Stimulated activated CD4-positive, alpha-beta T cell treated with anti-CD3 and anti-CD28 coated beads, TNF-alpha, amount 100 ng/mL, for 1 hour (primary cell): ENCODE results near the gene ASCL3.
"Not testable (repeated sequence)": the region's sequence is repeated elsewhere in the genome, so short reads cannot be mapped to it uniquely, and the experiment has no call there.

Experiments used
- DNase-seq, 3 donors: peaks; one replicate each; pipeline ENCODE4 v3.0.0-alpha.2; 2020; ENCODE audit warnings: low read depth in 3 of 3, low spot score in 1 of 3

Gene ASCL3

GRCh38 chr11:8948886-8949285, 6.1 kb upstream of the ASCL3 start:
- no peak for DNase-seq

- no peak for DNase-seq
These were observed 4.6 kb upstream of the ASCL3 start for GRCh38 chr11:8947230-8947943.

- no peak for DNase-seq
These were observed 1.3 kb downstream of the ASCL3 start for GRCh38 chr11:8941341-8942103.

- no peak for DNase-seq
These were observed 5.2 kb downstream of the ASCL3 start for GRCh38 chr11:8937659-8938058.

- no peak for DNase-seq
These were observed 5.7 kb downstream of the ASCL3 start for GRCh38 chr11:8937159-8937558.

GRCh38 chr11:8935789-8936188, 7.0 kb downstream of the ASCL3 start:
- not testable (repeated sequence) for DNase-seq

GRCh38 chr11:8934742-8935488, 7.9 kb downstream of the ASCL3 start:
- DNase-seq = no peak

GRCh38 chr11:8933931-8934330, 8.9 kb downstream of the ASCL3 start:
- DNase-seq = no peak

GRCh38 chr11:8932564-8933180, 10.1 kb downstream of the ASCL3 start, which contains the start of gene C11orf16:
C11orf16 (minus strand) TSS chr11:8932947; CDS start chr11:8932308, 639 bp downstream.
- no peak for DNase-seq

GRCh38 chr11:8930456-8931175, 12.2 kb downstream of the ASCL3 start:
- no peak for DNase-seq

GRCh38 chr11:8928981-8929615, 13.7 kb downstream of the ASCL3 start:
- DNase-seq = no peak

GRCh38 chr11:8928205-8928604, 14.6 kb downstream of the ASCL3 start:
- no peak for DNase-seq

GRCh38 chr11:8927233-8927632, 15.6 kb downstream of the ASCL3 start:
- no peak for DNase-seq

- no peak for DNase-seq
These were observed 16.6 kb downstream of the ASCL3 start for GRCh38 chr11:8926236-8926635.

GRCh38 chr11:8925711-8926110, 17.1 kb downstream of the ASCL3 start:
- no peak for DNase-seq

GRCh38 chr11:8922691-8923090, 20.1 kb downstream of the ASCL3 start:
- no peak for DNase-seq

- DNase-seq = no peak
These were observed 25.5 kb downstream of the ASCL3 start for GRCh38 chr11:8917157-8917825.

- DNase-seq = no peak
These were observed 28.2 kb downstream of the ASCL3 start for GRCh38 chr11:8914661-8915018.

GRCh38 chr11:8913961-8914660, 28.7 kb downstream of the ASCL3 start:
- DNase-seq = no peak
